Tibial nerve (tissue), 4 donors: Measurements from ENCODE around the gene GGCX. TPM values are rescaled to one million over a fixed set of nuclear protein-coding genes. Genes with fewer than 3 reads are reported as not detected.
"Not testable (repeated sequence)": the region's sequence is repeated elsewhere in the genome, so short reads cannot be mapped to it uniquely, and the experiment has no call there.

Experiments
- DNase-seq, 2 donors: peaks; one replicate each; pipeline ENCODE4 v3.0.0-alpha.2; 2019; ENCODE audit warnings: low spot score in 2 of 2
- H3K27ac ChIP-seq, 4 donors: fragments of 200-600 bp; sonication (generic) in 3 of 4; one replicate each; pipeline ENCODE4 v1.5.1; 2017 to 2019; ENCODE audit warnings: mild to moderate bottlenecking in 1 of 4
- H3K27me3 ChIP-seq, 2 donors: fragments of 200-600 bp; sonication (generic) in 1 of 2; one replicate each; pipeline versions ENCODE4 v1.5.1 to v1.6.0; 2017 to 2019
- H3K36me3 ChIP-seq, 3 donors: fragments of 200-600 bp; sonication (generic); one replicate each; pipeline ENCODE4 v1.5.1; 2018 to 2019
- H3K4me1 ChIP-seq, 4 donors: fragments of 200-600 bp; sonication (generic) in 3 of 4; one replicate each; pipeline ENCODE4 v1.5.1; 2017 to 2019
- H3K4me3 ChIP-seq, 4 donors: fragments of 200-600 bp; sonication (generic) in 3 of 4; one replicate each; pipeline ENCODE4 v1.5.1; 2017 to 2019; ENCODE audit warnings: mild to moderate bottlenecking in 1 of 4, moderate library complexity in 1 of 4
- H3K9me3 ChIP-seq, 4 donors: fragments of 200-600 bp; sonication (generic) in 3 of 4; one replicate each; pipeline ENCODE4 v1.5.1; 2017 to 2019
- CTCF ChIP-seq, 5 experiments: fragments of 200-600 bp in 3 of 5; fragments of 450-650 bp in 2 of 5; sonication (generic) in 3 of 5; IDR thresholded peaks; one replicate each; pipeline ENCODE4 v1.5.1; 2016 to 2019; ENCODE audit warnings: antibody characterized with exemption in 5 of 5, mild to moderate bottlenecking in 3 of 5, moderate library complexity in 2 of 5
- EP300 ChIP-seq, 2 donors: sonication (generic); formaldehyde crosslinking; IDR thresholded peaks; one replicate each; pipeline ENCODE4 v1.6.1; 2017; ENCODE audit warnings: antibody characterized with exemption in 2 of 2, mild to moderate bottlenecking in 1 of 2
- POLR2A ChIP-seq, 2 donors: fragments of 450-650 bp; IDR thresholded peaks; one replicate each; pipeline ENCODE4 v1.6.1; 2017; ENCODE audit warnings: antibody characterized with exemption in 2 of 2, mild to moderate bottlenecking in 2 of 2, moderate library complexity in 2 of 2
- WGBS, 2 donors: methylation state at CpG; one replicate each; pipeline ENCODE4 v1.1.5; 2018; 5-methylcytosine and 5-hydroxymethylcytosine counted together
- total RNA-seq, 4 donors: library from RNA; depleted of rRNA; stranded (reverse); fragments of >200 nt; gene quantifications; one replicate each; pipeline ENCODE4 v1.1.0, GENCODE V29; 2016

GGCX gene
- total RNA-seq, 4 donors from 2014 or later, result 24.7 to 34.3 (median 27.1) TPM

DNA sequence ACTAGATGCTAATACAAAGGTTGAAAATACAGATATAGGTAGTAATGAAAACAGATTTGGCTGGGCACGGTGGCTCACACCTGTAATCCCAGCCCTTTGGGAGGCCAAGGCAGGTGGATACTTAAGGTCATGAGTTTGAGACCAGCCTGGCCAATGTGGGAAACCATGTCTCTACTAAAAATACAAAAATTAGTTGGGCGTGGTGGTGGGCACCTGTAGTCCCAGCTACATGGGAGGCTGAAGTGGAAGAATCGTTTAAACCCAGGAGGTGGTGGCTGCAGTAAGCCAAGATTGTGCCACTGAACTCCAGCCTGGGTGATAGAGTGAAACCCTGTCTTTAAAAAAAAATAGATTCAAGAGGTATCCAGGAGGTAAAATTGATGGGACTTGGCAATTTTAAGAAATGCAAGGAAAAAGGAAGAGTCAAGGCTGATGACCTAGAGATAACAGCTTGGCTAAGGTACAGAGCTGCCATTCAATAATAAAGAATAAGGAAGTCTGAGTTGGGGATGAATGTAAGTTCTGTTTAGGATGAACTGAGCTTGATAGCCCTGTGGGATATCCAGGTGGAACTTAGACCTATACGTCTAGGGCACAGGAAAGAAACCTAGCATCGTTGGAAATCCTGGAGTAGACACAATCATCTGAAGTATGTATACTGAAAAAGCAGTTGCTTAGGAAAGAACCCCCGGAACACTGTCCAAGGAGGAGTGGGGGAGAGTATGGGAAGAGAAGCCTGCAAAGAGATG lies 13.3 kb downstream of the GGCX start:
- Histone ChIP-seq H3K27me3 (no peaks in the 10 kb centered on the region), H3K4me3 (no peak overlapping the region), H3K4me1 (peaks cover 0 to 15% (median 0%) of the 10 kb centered on the region in 4 donors), H3K36me3 (peaks cover 7 to 95% (median 37%) of the 10 kb centered on the region in 3 donors), H3K27ac (no peak overlapping the region), H3K9me3 (no peaks in the 10 kb centered on the region)
- no peak for TF ChIP-seq POLR2A (IDR thresholded peaks at IDR 0.05)
- no peak for TF ChIP-seq EP300 (IDR thresholded peaks at IDR 0.05)
- TF ChIP-seq CTCF (IDR thresholded peaks at IDR 0.05), result no peak
- DNase-seq, result no peak
- whole genome bisulfite sequencing, 2 donors, result 74 to 77% methylated on average over 6 of the region's 6 CpGs

GRCh38 chr2:85547089-85547858 lies 14.0 kb downstream of the GGCX start:
- TF ChIP-seq EP300 (IDR thresholded peaks at IDR 0.05) (no peak), CTCF (IDR thresholded peaks at IDR 0.05) (no peak), POLR2A (IDR thresholded peaks at IDR 0.05) (no peak)
- Histone ChIP-seq H3K27ac (no peak overlapping the region), H3K9me3 (no peaks in the 10 kb centered on the region), H3K4me3 (no peak overlapping the region), H3K4me1 (peaks cover 0 to 23% (median 1%) of the 10 kb centered on the region in 4 donors), H3K36me3 (peaks cover 9 to 95% (median 36%) of the 10 kb centered on the region in 3 donors), H3K27me3 (no peaks in the 10 kb centered on the region)
- 89 to 95% methylated on average over 1 of the region's 1 CpG for WGBS, 2 donors
- no peak for DNase-seq

DNA sequence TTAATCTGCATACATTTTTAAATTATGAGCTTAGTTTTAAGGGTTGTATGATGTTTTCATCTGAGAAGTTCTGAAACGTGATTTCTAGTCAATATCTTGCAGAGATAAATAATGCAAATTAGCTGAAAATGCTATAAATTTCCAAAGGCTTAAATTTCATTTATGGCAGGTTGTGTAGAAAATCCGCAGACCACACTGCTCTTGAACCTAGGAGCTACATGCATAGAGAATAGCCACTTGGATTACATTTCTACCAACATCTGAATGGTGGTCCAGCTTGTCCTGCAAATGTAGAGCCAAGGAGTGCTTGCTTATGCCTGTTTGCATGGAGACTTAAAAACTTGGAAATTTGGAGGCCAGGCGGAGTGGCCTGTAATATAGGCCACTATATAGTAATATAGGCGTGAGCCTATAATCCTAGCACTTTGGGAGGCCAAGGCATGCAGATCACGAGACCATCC lies 15.5 kb downstream of the GGCX start:
- 73 to 86% methylated on average over 5 of the region's 5 CpGs for WGBS, 2 donors
- H3K27me3 ChIP-seq, result no peaks in the 10 kb centered on the region
- peaks cover 0 to 29% (median 14%) of the 10 kb centered on the region in 4 donors for H3K4me1 ChIP-seq
- no peak overlapping the region for H3K4me3 ChIP-seq
- no peak overlapping the region for H3K27ac ChIP-seq
- peaks cover 11 to 95% (median 40%) of the 10 kb centered on the region in 3 donors for H3K36me3 ChIP-seq
- H3K9me3 ChIP-seq, result no peaks in the 10 kb centered on the region
- no peak for DNase-seq
- no peak for TF ChIP-seq CTCF (IDR thresholded peaks at IDR 0.05)
- TF ChIP-seq EP300 (IDR thresholded peaks at IDR 0.05), result no peak
- no peak for TF ChIP-seq POLR2A (IDR thresholded peaks at IDR 0.05)

GRCh38 chr2:85544915-85545779 lies 16.1 kb downstream of the GGCX start:
- not testable (repeated sequence) for H3K27ac ChIP-seq, H3K9me3 ChIP-seq, H3K27me3 ChIP-seq, H3K4me3 ChIP-seq, DNase-seq
- Histone ChIP-seq H3K36me3 (peaks cover 11 to 88% (median 40%) of the 10 kb centered on the region in 3 donors), H3K4me1 (peaks cover 0 to 35% (median 16%) of the 10 kb centered on the region in 4 donors)
- 70 to 84% methylated on average over 5 of the region's 5 CpGs for WGBS, 2 donors

GRCh38 chr2:85544254-85544691 lies 17.0 kb downstream of the GGCX start:
- not testable (repeated sequence) for H3K27ac ChIP-seq
- WGBS, 2 donors, result 70 to 80% methylated on average over 3 of the region's 3 CpGs

More at GRCh38 chr2:85544254-85544691, 17.0 kb downstream of the GGCX start:
- not testable (repeated sequence) for H3K4me3 ChIP-seq, H3K27me3 ChIP-seq, H3K9me3 ChIP-seq, DNase-seq
- peaks cover 0 to 36% (median 16%) of the 10 kb centered on the region in 4 donors for H3K4me1 ChIP-seq
- peaks cover 11 to 80% (median 40%) of the 10 kb centered on the region in 3 donors for H3K36me3 ChIP-seq
